HG03108 (cell line): ENCODE measurements around the gene SEMA5B.

Source experiments
- ATAC-seq: cut with Tn5 transposase; IDR thresholded peaks from one replicate; pipeline ENCODE4 v1.9.1; 2021; ENCODE audit warnings: moderate library complexity; ENCODE audit not compliant: unreplicated experiment

SEMA5B gene

GRCh38 chr3:123026565-123027291, 835 bp downstream of the SEMA5B start:
- ATAC-seq: no peak

- no peak for ATAC-seq
Observed at GRCh38 chr3:123025642-123026521, 1.7 kb downstream of the SEMA5B start.

- no peak for ATAC-seq
Observed at GRCh38 chr3:123024056-123024455, 3.5 kb downstream of the SEMA5B start.

GRCh38 chr3:123021996-123022510, 5.5 kb downstream of the SEMA5B start:
- ATAC-seq: no peak

GRCh38 chr3:123021388-123021787, 6.2 kb downstream of the SEMA5B start:
- no peak for ATAC-seq

- ATAC-seq: no peak
Observed at GRCh38 chr3:123020709-123021108, 6.9 kb downstream of the SEMA5B start.

- ATAC-seq: no peak
Observed at GRCh38 chr3:123019591-123019990, 8.0 kb downstream of the SEMA5B start.

- no peak for ATAC-seq
Observed at GRCh38 chr3:123019161-123019560, 8.4 kb downstream of the SEMA5B start.

- no peak for ATAC-seq
Observed at GRCh38 chr3:123018683-123019082, 8.9 kb downstream of the SEMA5B start.

GRCh38 chr3:123015596-123015995, 12.0 kb downstream of the SEMA5B start:
- ATAC-seq: no peak

GRCh38 chr3:123013876-123014275, 13.7 kb downstream of the SEMA5B start:
- no peak for ATAC-seq

GRCh38 chr3:123012652-123013051, 14.9 kb downstream of the SEMA5B start:
- ATAC-seq: no peak

GRCh38 chr3:123011447-123011846, 16.1 kb downstream of the SEMA5B start:
- ATAC-seq: no peak

- no peak for ATAC-seq
Observed at GRCh38 chr3:123008840-123009239, 18.7 kb downstream of the SEMA5B start.

GRCh38 chr3:123006609-123007008, 21.0 kb downstream of the SEMA5B start:
- no peak for ATAC-seq

GRCh38 chr3:123005291-123005690, 22.3 kb downstream of the SEMA5B start:
- no peak for ATAC-seq

GRCh38 chr3:123004201-123004918, 23.2 kb downstream of the SEMA5B start:
- no peak for ATAC-seq

GRCh38 chr3:123002749-123003497, 24.6 kb downstream of the SEMA5B start:
- no peak for ATAC-seq

- ATAC-seq: no peak
Observed at GRCh38 chr3:123002100-123002748, 25.3 kb downstream of the SEMA5B start.

- no peak for ATAC-seq
Observed at GRCh38 chr3:122998856-122999255, 28.7 kb downstream of the SEMA5B start.
